Cerebellar cortex (tissue), 1 donor: ENCODE measurements around the gene HNRNPH1.
A peak's percentile ranks its signal among the peaks of the same experiment; 100 is the strongest.

ENCODE experiments used
- DNase-seq: peaks from one replicate; pipeline ENCODE4 v3.0.0-alpha.2; 2015; ENCODE audit warnings: low spot score

The HNRNPH1 gene

DNA sequence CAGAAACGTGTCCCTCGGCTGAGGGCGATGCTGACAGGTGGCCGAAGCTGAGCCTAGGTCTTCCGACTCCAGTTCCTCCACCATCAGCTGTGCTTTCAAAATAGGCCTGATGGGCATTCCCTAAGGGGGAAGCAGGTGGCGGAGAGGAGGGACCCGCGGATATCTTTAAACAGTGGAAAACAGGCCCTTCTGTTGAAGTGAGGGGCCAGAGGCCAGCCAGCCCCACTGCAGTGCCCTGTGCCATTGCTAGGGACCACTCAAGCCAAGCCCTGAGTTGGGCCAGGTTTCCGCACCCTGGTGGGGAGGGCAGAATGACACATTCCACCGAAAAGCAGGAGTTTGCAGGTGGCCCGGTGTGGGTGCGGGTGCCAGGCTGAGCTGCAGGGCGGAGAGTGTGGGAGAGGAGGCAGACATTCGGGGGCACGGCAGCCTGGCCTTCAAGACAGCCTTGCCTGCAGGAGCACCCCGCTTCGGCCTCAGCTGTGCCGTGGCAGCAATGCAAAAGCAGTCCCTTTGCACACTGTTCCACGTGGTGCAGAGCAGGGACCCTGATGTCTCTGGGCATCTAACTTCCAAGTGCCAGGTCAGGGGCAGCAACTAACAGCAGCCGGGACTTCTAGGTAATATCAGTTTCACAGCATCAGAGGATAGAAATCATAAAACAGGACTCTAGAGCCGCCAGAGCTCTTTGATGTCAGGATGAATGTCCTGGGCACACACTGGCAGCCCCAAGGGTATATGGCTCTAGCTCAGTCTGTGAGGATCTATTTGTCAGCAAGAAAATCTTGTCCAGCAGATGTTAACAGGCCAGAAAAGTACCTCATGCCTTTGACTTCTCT, 17.2 kb downstream of the HNRNPH1 start:
- DNase-seq = no peak

DNA sequence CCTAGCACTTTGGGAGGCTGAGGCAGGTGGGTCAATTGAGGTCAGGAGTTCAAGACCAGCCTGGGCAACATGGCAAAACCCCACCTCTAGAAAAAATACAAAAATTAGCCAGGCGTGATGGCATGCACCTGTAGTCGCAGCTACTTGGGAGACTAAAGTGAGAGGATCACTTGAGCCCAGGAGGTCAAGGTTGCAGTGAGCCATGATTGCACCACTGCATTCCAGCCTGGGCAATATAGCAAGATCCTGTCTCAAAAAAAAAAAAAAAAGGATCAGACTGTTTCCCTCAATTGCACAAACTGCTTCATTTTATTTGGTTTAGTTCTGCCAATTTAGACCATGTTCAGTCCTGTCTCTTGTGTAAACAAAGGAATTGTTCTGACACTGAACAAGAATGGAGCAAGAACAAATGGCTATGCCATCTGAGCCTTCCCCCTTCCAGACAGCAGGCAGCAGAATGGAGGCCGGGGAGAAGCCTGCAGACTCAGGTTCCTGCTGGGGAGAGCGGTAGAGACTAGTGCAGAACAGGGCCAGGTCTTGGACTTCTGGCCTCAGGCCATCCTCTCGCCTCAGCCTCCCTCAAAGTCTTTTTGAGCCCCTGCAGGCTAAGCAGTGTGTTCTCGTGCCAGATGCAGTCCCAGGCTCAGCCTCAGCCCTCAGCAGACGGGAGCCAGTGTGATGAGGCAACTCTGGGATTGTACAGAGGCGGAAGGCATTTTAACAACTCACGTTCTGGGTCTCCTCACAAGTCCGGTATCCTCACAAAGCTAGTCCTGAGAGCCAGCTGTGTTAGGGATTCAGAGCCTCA, 18.2 kb downstream of the HNRNPH1 start:
- peak; percentile 33 for DNase-seq

DNA sequence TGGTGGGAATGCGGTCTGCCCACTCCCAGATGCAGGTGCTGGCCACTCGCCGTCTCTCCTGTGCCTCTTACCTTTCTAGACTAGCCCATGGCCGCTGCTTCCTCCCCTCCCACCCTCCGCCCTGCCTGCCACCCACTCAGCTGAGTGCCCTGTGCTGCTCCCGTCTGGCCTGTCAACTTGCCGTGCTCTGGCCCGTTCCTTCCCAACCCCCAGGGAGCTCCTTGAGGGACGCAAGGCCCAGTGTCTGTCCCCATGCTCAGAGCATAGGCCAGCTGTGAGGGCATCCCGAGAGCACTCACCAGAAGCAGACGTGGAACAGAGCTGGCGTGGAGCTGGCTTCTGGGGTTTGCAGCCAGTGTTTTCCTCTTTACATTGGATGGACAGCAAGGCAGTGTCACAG, 20.2 kb downstream of the HNRNPH1 start:
- no peak for DNase-seq

DNA sequence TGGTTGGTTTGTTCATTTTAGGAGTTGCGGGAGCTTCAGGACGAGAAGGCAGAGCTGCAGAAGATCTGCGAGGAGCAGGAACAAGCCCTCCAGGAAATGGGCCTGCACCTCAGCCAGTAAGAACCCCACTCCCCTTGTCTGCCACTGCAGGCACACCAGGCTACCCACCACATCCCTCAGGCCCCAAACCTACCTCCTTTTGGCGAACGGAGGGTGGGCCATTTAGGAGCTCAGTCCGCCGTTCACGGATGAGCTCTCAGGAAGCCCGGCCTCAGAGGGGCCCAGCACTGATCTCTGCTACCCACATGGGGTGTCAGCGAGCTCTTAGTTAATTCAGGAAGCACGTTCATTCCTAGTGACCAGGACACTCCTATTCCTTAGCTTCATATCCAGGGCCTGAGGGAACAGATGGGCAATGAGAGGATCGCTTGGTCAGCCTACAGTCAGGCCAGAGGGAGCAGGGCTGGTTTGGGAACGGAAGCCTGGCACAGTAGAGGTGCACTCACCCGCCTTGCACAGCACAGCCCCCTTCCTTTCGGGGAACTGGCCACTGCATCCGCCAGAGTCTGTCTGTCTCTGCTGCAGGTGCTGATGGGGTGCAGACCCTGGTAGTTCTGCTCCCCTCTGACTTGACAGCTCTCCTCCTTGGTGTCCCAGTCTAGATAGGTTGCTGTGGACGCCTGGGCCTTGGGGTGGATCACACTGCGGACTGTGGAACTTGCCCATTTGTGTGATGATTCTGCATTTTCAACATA, 21.4 kb downstream of the HNRNPH1 start:
- DNase-seq = no peak

DNA sequence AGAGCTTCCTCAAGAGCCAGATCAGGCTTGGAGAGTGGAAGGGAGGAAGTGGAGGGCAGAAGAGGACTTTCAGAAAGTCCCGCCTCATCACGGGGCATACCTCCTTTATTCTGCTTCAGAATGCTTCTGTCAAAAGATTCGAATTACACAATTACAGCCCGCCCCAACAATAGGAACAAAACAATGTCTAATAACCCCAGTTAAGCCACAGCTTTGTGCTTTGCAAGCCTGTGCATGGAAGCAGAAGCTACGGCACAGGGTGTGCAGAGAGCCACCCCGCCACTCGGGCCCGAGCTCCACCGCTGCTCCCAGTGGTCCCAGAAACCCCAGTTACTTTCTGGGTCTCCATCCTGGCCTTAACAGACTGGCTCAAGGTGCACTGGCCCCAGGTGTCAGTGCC, 23.5 kb downstream of the HNRNPH1 start:
- no peak for DNase-seq

DNA sequence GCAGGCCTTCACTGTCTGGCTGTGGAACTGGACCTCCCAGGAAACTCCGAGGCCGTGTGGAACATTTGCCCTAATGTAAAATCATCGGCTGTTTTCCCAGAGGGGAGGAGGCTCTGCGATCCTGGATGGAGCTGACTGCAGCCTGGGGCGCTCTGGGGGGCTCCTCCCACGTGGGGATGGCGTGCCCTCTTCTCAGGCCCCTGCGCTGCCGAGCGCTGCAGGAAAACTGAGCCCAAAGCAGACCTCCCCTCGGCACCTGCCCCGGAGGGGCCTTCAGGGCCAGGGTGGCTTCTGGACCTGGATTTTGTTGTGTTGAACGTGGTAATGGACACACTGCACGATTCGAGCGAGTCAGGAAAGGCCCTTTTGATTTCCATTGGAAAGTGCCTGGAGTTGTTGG, 23.9 kb downstream of the HNRNPH1 start:
- DNase-seq = no peak

DNA sequence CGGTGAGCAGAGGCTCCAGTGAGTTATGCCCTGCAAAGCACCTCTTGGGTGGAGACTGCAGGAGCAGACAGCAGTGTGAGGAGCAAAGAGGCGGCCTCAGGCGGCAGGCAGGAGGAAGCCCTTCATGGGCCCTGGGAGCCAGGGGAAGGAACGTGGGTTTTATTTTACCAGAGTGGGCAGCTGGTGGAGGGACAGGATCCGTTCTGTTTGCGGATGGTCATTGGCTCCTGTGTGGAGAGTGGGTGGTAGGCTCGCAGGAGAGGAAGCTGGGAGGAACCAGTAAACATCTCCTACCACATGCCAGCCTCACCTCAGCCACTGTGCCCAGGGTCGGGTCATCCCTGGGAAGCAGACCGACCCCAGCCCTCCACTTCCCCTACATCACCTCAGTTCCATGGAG, 24.4 kb downstream of the HNRNPH1 start:
- no peak for DNase-seq

DNA sequence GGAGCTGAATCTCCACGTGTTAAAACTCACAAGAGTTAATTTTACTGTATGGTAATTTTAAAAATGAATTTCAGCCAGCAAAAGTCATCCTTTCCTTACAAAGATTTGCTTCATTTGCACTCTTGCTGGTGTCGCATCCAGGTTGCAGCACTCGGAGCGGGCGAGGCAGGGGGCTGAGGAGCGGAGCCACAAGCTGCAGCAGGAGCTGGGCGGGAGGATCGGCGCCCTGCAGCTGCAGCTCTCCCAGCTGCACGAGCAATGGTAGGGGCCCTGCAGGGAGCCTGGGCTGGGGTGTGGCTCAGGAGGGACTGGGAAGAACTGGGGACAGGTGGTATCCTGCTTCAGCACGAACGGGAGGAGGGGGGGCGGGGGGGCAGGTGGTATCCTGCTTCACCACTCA, 27.1 kb downstream of the HNRNPH1 start:
- DNase-seq = no peak

DNA sequence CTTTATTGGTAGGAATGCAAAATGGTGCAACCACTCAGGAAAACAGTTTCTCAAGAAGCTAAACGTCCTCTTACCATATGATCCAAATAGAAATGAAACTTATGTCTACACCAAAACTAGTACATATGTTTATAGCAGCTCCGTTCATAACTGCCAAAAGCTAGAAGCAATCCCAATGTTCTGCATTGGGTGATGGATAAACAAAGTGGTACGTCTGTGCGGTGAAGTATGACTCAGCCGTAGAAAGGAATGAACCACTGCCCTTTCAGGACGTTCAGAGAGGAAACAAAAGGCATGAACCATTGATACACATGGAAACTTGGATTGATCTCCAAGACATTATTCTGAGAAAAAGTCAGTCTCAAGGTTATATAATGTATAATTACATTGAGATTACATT, 27.6 kb downstream of the HNRNPH1 start:
- no peak for DNase-seq

DNA sequence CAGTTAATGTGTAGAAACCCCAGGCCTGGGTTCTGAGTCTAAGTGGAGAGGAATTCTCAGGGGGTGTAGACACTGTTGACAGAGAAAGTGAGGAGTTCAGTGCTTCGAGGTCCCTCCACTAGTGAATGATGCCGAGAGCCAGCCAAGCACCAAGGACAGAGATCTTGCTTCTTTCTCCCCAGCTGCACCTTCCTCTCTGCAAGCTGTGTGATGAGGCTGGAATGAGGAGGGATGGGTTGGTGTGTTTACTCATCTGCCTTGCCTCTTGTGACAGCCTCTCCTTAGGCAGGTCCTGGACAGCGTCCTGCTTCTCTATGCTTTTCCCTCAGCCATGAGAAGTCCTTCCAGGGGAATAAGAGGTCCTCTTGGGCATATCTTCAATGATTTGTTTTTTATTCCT, 35.3 kb downstream of the HNRNPH1 start:
- no peak for DNase-seq

DNA sequence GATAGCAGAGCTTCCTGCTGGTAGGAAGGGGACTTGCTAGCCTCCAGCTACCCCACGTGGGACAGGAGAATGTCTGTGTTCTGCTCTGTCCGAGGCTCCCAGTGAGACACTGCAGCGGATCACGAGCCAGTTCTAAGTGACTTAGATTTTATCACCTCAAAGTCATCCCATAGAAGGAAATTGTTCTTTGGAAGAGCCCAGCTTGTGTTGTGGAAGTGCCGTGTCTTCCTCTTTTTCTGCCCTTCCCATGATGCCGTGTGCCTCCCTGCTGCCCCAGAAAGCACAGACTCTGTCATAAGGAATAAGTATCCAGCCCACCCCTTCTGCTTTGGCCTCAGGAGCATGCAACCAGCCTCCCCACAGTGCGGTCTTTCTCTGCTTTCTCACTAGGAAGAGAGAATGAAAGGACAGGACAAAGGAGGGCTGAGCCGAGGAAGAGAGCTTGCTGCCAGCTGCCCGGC, 37.5 kb downstream of the HNRNPH1 start:
- DNase-seq = no peak

DNA sequence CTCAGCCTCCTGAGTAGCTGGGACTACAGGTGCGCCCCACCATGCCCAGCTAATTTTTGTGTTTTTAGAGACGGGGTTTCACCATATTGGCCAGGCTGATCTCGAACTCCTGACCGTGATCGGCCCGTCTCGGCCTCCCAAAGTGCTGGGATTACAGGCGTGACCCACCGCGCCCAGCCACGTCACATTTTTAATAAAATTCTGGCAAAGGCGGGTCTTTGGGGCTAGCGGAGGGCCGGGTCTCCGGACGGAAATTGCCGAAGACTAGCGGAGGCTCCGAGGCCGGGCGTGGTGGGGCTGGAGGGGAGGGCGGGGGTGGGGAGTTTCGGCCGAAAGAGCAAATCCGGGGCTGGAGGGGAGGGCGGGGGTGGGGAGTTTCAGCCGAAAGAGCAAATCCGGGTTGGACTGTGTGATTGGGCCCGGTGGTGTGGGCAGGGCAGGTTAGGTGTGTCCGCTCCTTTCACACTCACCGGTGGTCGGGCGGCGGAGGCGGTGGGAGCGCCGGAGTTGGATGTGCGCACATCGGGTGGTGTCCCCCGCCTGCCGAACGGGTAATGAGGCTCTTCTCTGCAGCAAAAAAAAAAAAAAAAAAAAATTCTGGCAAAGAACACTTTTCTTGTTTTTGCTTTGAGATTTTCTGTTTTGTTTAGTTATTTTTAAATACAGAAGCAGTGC, 46.0 kb downstream of the HNRNPH1 start:
- DNase-seq = no peak

DNA sequence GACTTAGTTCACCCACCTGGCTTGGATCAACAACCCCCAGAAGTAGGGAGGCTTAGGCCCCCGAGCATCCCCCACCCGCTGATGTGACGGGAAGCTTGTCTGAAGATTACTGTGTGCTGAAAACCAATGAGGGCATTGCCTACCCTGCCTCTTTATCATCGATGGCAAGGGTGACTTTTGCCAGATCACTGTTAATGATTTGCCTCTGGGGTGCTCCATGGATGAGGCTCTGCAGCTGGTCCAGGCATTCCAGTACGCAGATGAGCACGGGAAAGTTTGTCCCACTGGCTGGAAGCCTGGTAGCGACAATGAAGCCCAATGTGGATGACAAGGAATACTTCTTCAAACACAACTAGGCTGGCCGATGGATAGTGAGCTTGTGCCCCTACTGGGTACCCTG, 51.1 kb downstream of the HNRNPH1 start:
- no peak for DNase-seq

DNA sequence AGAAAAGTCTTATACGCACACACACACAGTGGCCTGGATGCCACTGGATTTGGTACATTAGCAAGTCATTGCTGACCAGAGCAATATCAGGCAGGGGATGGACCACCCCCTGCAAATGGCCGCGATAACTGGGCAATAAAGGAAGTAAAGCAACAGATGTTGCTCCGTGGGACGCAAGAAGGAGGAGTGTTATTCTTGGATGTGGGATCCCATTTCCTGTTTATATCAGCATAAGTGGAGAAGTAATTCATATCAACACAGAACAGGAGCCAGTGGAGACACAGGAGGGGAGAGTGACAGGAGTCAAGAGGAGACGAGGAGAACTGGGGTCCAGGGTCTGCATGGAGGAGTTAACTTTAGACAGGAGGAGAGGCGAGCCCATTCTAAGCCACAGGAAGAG, 54.8 kb downstream of the HNRNPH1 start:
- no peak for DNase-seq

DNA sequence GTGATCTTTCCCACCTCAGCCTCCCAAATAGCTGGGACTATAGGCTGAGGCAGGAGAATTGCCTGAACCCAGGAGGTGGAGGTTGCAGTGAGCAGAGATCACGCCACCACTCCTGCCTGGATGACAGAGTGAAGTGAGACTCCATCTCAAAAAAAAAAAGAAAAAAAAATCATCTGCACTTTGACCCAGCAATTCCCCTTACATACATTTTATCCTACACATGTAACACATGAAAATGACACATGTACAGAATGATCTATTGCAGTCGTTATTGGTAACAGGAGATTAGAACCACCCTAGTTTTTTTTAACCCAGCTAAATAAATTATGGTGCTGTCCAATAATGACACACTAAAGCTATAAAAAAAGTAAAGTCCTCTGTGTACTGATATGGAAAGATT, 58.9 kb downstream of the HNRNPH1 start:
- DNase-seq = no peak
